K562 (cell line): ENCODE measurements around the gene OR52A5. TPM values are rescaled to one million over a fixed set of nuclear protein-coding genes. Genes with fewer than 3 reads are reported as not detected.

ENCODE experiments used
- CBFA2T3 ChIP-seq: fragments of 450-650 bp; IDR thresholded peaks from 2 replicates; pipeline ENCODE4 v1.6.1; 2017
- COPS2 ChIP-seq: fragments of 450-650 bp; conservative IDR thresholded peaks from 2 replicates; pipeline ENCODE4 v1.6.1; 2016; ENCODE audit warnings: mild to moderate bottlenecking, moderate library complexity
- DMBX1 ChIP-seq: fragments of 250-450 bp; sonication (Bioruptor Pico); IDR thresholded peaks from 2 replicates; pipeline ENCODE4 v1.8.0; 2022; ENCODE audit warnings: inconsistent platforms, mild to moderate bottlenecking, moderate library complexity, borderline replicate concordance
- EHMT2 ChIP-seq: fragments of 450-650 bp; IDR thresholded peaks from 2 replicates; pipeline ENCODE4 v1.6.1; 2018; ENCODE audit warnings: antibody characterized with exemption
- EP300 ChIP-seq: IDR thresholded peaks from 2 replicates; pipeline ENCODE4 v1.6.1; 2012; ENCODE audit warnings: low read length, improper control_type of control experiment
- FOXM1 ChIP-seq, 2 experiments: fragments of 450-650 bp in 1 of 2; sonication (generic) in 1 of 2; formaldehyde crosslinking in 1 of 2; IDR thresholded peaks; 2 replicates each; pipeline versions ENCODE4 v1.6.1 to v1.9.0; 2017 to 2022; ENCODE audit warnings: low read depth in 2 of 2, mild to moderate bottlenecking in 2 of 2, missing genetic modification reagents in 1 of 2, moderate library complexity in 1 of 2
- GABPB2 ChIP-seq: fragments of 250-450 bp; sonication (Bioruptor Pico); conservative IDR thresholded peaks from 2 replicates; pipeline ENCODE4 v1.5.1; 2021; ENCODE audit warnings: mild to moderate bottlenecking
- HDAC1 ChIP-seq, 2 experiments: fragments of 450-650 bp; IDR thresholded peaks; 2 replicates each; pipeline ENCODE4 v1.6.1; 2016 to 2017; ENCODE audit warnings: inconsistent platforms in 1 of 2, mild to moderate bottlenecking in 1 of 2, moderate library complexity in 1 of 2
- JUN ChIP-seq, 2 experiments: sonication (generic) in 1 of 2; formaldehyde crosslinking in 1 of 2; IDR thresholded peaks; 2 replicates each; pipeline versions ENCODE4 v1.6.1 to v1.8.0; 2012 to 2022; ENCODE audit warnings: borderline replicate concordance in 2 of 2, mild to moderate bottlenecking in 2 of 2, improper control_type of control experiment in 1 of 2, low read depth in 1 of 2, low read length in 1 of 2, missing genetic modification reagents in 1 of 2
- PML ChIP-seq: IDR thresholded peaks from 2 replicates; pipeline ENCODE4 v1.6.1; 2012; ENCODE audit warnings: low read length, inconsistent platforms
- PRMT5 ChIP-seq: sonication (generic); formaldehyde crosslinking; IDR thresholded peaks from 2 replicates; pipeline ENCODE4 v1.5.0; 2020; ENCODE audit warnings: missing genetic modification reagents
- RBM15 ChIP-seq: fragments of 200-400 bp; formaldehyde crosslinking; IDR thresholded peaks from 2 replicates; pipeline ENCODE4 v1.6.1; 2018; ENCODE audit warnings: mild to moderate bottlenecking, low read length, moderate library complexity; ENCODE audit not compliant: insufficient read depth
- SMAD3 ChIP-seq: fragments of 450-650 bp; formaldehyde crosslinking; conservative IDR thresholded peaks from 2 replicates; pipeline ENCODE4 v1.4.0; 2020; ENCODE audit warnings: mild to moderate bottlenecking
- TBP ChIP-seq: optimal IDR thresholded peaks from 2 replicates; pipeline ENCODE3; 2011; ENCODE audit warnings: low read depth, low read length, improper control_type of control experiment
- TCF3 ChIP-seq: sonication (generic); formaldehyde crosslinking; IDR thresholded peaks from 2 replicates; pipeline ENCODE4 v1.4.0; 2020; ENCODE audit warnings: mild to moderate bottlenecking, missing genetic modification reagents
- VEZF1 ChIP-seq: fragments of 200-800 bp; sonication (Bioruptor generic); IDR thresholded peaks from 2 replicates; pipeline ENCODE4 v1.6.1; 2017; ENCODE audit warnings: missing genetic modification characterization, missing compliant biosample characterization
- ZNF316 ChIP-seq: fragments of 450-650 bp; IDR thresholded peaks from 2 replicates; pipeline ENCODE4 v1.6.1; 2016
- ZSCAN29 ChIP-seq: fragments of 450-650 bp; IDR thresholded peaks from 2 replicates; pipeline ENCODE4 v1.6.1; 2017
- polyA plus RNA-seq, 8 experiments: library from polyadenylated mRNA; depleted of rRNA in 4 of 8; stranded (reverse) in 5 of 8; unstranded in 3 of 8; fragments of >200 nt; fragmentation: Nextera tagmentation in 2 of 8; fragmentation: Illumina TruSeq in 1 of 8; extraction: Ambion mirVana in 2 of 8; extraction: Trizol in 1 of 8; gene quantifications; 2 replicates each; pipeline versions ENCODE4 v1.2.1 to v1.2.3, GENCODE V29; 2011 to 2014; ENCODE audit warnings: inconsistent platforms in 1 of 8, missing spikeins in 1 of 8
- total RNA-seq, 7 experiments: library from RNA; depleted of rRNA in 6 of 7; stranded (reverse); fragments of >200 nt in 6 of 7; fragmentation: Illumina TruSeq in 2 of 7; extraction: Trizol in 2 of 7; gene quantifications; 2 replicates each; pipeline versions ENCODE4 v1.2.1 to v1.2.3, GENCODE V29; 2011 to 2021; ENCODE audit warnings: low replicate concordance in 1 of 7
- TF ChIP-seq, protein P1 (sequence below): sonication (generic); formaldehyde crosslinking; IDR thresholded peaks from 2 replicates; pipeline ENCODE4 v1.9.0; 2022; ENCODE audit warnings: mild to moderate bottlenecking, missing genetic modification reagents
- TF ChIP-seq, protein P2 (sequence below): fragments of 250-450 bp; sonication (Bioruptor Pico); IDR thresholded peaks from 2 replicates; pipeline ENCODE4 v1.8.0; 2022; ENCODE audit warnings: moderate library complexity, mild to moderate bottlenecking, inconsistent platforms
- TF ChIP-seq, protein P3 (sequence below): fragments of 450-650 bp; formaldehyde crosslinking; IDR thresholded peaks from 2 replicates; pipeline ENCODE4 v1.4.0; 2022; ENCODE audit warnings: mild to moderate bottlenecking, moderate library complexity

OR52A5 gene
- total and polyA plus RNA-seq, 9 of the 15 experiments (the other 6 are each of a cell fraction or from before 2014, with no cell fraction given), result 0.04 to 1.1 (median 0.94) TPM; not detected in 6

- TF ChIP-seq HDAC1 (IDR thresholded peaks at IDR 0.05) (peak in 1 of 2 experiments; percentile 65; a peak in 1 of 4 replicates), GABPB2 (CRISPR knock-in tag) (no peak), PML (no peak), EP300 (peak; percentile 47; the same call in 1 of the 2 replicates), PRMT5 (CRISPR knock-in tag) (no peak), EHMT2 (0 out of 2 replicates have a peak, but pooled peaks have one; percentile 37), CBFA2T3 (peak; percentile 89), FOXM1 (IDR thresholded peaks at IDR 0.05; ENCODE audit: low read depth) (0 out of 2 replicates have a peak, but pooled peaks have one; percentile 13), FOXM1 (CRISPR knock-in tag; IDR thresholded peaks at IDR 0.05; ENCODE audit: low read depth) (no peak), VEZF1 (no peak), ZSCAN29 (no peak), TCF3 (CRISPR knock-in tag) (peak; percentile 55), TBP (no peak), JUN (IDR thresholded peaks at IDR 0.05; ENCODE audit: borderline replicate concordance, low read depth, low read length) (peak; percentile 78), JUN (CRISPR knock-in tag; IDR thresholded peaks at IDR 0.05; ENCODE audit: borderline replicate concordance) (no peak), COPS2 (no peak), DMBX1 (no peak), ZNF316 (peak; percentile 58), SMAD3 (CRISPR knock-in tag) (no peak), RBM15 (no peak)
- TF ChIP-seq, protein P1, sequence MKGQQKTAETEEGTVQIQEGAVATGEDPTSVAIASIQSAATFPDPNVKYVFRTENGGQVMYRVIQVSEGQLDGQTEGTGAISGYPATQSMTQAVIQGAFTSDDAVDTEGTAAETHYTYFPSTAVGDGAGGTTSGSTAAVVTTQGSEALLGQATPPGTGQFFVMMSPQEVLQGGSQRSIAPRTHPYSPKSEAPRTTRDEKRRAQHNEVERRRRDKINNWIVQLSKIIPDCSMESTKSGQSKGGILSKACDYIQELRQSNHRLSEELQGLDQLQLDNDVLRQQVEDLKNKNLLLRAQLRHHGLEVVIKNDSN (CRISPR knock-in tag), result no peak
- TF ChIP-seq, protein P2, sequence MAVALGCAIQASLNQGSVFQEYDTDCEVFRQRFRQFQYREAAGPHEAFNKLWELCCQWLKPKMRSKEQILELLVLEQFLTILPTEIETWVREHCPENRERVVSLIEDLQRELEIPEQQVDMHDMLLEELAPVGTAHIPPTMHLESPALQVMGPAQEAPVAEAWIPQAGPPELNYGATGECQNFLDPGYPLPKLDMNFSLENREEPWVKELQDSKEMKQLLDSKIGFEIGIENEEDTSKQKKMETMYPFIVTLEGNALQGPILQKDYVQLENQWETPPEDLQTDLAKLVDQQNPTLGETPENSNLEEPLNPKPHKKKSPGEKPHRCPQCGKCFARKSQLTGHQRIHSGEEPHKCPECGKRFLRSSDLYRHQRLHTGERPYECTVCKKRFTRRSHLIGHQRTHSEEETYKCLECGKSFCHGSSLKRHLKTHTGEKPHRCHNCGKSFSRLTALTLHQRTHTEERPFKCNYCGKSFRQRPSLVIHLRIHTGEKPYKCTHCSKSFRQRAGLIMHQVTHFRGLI (CRISPR knock-in tag), result no peak
- TF ChIP-seq, protein P3, sequence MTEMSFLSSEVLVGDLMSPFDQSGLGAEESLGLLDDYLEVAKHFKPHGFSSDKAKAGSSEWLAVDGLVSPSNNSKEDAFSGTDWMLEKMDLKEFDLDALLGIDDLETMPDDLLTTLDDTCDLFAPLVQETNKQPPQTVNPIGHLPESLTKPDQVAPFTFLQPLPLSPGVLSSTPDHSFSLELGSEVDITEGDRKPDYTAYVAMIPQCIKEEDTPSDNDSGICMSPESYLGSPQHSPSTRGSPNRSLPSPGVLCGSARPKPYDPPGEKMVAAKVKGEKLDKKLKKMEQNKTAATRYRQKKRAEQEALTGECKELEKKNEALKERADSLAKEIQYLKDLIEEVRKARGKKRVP (CRISPR knock-in tag), result no peak
These were observed 30.9 kb downstream of the OR52A5 start (continued) for GRCh38 chr11:5107285-5107684.
